GM18861 (cell line): ENCODE results near the gene LDLRAD4.

Experiments
- ATAC-seq: cut with Tn5 transposase; IDR thresholded peaks from one replicate; pipeline ENCODE4 v1.9.1; 2021; ENCODE audit not compliant: unreplicated experiment

Gene LDLRAD4

GRCh38 chr18:13496691-13497281, 278.2 kb downstream of the LDLRAD4 start:
- no peak for ATAC-seq

DNA sequence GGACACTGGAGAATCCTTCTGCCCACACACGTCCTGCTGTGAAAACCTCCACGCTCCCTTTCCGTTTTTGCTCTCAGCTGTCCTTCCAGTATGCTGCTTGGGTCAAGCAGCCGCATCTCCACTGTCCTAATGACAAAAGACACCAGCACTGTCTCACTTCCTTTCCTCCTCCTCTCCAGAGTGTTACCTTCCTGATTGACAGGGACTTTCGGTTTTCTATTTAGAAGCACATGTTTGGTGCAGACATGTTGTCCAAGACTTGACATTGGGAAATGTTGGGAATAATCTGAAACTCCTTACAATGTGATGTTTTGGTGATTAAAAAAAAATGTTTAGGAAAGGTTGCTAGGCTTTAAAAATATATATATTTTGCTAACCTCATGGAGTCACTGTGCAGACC, 281.2 kb downstream of the LDLRAD4 start:
- no peak for ATAC-seq

GRCh38 chr18:13500227-13500865, 281.8 kb downstream of the LDLRAD4 start:
- ATAC-seq = no peak

DNA sequence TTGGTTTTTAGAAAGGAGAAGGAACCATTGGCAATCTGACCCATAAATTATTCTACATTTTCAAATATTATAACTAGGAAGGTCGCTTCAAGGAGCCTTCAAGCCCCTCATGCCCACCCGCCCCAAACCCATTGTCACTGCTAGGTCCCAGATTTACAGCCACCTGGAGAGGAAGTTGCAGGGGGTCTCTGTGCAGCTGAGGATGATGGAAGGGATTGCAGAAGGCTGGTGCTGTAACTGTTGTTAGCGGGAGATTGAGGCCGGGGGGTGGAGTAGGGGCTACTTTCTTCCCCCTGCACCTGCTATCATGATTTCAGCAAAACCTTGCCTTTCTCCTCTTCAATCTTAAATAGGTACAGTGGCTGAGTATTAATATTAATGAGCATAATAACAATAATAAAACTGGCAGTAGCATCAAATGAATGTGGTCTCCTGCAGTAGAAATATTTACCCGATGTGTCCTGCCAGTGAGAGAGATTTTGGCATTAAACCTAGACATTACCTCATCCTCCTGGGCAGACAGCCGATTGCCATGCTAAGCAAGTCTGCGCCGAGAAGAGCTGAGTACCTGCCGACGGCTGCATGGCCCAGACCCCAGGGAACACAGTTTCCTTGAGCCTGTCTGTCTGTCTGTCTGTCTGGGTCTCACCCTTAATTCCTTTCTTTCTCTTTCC, 282.4 kb downstream of the LDLRAD4 start:
- ATAC-seq = no peak

- ATAC-seq = no peak
Measured at GRCh38 chr18:13501543-13501887, 283.0 kb downstream of the LDLRAD4 start.

DNA sequence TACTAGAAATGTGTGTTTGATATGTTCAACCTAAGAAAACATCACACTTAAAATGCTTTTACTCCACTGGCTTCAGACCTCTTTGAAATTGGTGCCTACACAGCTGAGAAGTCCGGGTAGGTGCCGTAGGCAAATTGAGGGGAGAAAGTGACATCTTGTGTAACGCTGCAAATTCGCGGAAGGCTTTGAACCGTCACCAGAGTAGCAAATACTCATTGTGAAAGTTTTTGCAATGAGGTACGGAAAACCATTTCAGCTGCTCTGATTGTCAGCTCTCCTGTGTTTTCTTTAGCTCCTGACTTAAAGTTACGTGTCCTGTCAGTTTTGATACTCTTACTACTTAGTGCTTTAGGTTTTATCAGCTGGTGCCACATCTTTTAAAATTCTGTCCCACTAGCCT, 283.3 kb downstream of the LDLRAD4 start:
- ATAC-seq = peak; percentile 98

DNA sequence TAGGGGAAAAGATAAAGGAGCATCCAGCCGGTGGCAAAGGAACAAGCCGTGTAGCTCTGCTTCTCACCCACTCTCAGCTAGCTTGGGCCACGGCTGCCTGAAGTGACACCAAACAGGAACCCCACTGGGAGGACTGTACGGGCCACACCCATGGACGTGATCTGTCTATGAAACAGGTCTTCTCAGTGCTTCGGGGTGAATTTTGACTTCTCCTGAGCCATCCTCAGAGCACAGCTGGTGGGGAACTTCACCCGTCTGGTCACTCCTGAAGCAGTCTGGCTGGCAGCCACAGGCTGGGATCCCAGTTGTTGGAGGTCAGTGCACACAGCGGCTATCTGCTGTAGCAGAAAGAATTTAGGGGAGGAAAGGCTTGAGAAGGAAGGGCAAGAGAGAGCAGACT, 284.0 kb downstream of the LDLRAD4 start:
- no peak for ATAC-seq

DNA sequence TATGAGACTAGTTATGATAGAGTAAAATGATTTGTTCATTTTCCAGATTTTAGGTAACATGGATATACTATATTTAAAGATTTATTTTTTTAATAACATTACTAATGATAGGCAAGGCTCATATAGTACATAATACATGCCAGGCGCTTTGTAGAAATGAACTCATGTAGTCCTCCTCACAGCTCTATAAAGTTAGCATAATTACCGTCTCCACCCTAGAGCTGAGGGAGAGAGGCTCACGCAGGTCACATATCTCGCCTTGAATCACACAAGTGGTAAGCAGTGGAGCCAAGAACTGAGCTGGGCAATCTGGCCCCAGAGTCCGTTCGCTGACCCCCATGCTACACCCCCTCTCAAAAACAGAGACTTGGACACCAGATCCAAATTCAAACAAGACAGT, 285.3 kb downstream of the LDLRAD4 start:
- no peak for ATAC-seq

GRCh38 chr18:13505780-13506345, 287.3 kb downstream of the LDLRAD4 start:
- ATAC-seq = no peak

- no peak for ATAC-seq
Measured at GRCh38 chr18:13510594-13510993, 292.0 kb downstream of the LDLRAD4 start.

DNA sequence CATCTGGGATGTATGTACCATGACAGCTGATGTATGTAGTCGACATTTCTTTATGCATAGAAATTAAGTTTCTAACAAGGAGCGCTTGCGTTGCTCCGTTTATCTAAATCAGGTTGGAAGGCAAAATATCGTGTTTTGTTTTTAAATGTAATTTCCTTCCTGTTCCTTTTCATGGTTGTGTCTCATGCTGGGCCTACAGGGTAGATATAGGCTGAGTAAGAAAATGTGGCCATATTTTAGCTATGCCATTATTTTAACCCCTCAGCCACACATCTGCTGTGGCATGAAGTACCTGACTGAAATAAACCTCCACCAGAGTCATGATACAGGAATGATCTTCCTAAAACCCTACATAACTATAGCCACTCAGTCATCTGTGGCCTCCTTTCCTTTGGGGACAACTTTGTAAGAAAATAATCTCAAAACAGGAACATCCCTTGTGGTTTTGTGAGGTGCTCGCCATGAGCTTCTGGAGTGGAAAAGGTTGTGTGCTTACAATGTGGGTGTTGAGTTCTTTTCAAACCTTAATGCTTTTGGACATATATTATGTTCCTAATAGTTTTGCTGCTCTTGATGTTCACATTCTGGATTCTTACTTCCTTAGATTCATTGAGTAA, 293.5 kb downstream of the LDLRAD4 start:
- ATAC-seq = no peak

DNA sequence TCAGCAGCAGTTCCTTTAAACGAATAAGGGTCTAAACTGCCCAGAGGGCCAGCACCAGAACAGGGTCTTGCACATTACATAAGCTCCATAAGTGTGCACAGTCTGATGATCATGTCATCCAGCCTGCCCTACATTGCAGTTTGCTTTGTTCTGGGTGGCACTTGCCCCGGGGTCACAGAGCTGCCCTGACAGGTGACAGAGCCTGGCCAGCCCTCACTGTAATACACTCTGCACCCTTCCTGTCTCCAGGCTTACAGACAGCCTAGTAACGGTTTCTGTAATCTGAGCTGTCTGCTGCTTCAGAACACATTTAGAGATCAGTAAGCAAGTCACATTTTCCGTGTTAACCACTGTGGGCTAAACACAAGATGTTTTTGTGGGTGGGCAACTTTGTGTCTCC, 294.5 kb downstream of the LDLRAD4 start:
- ATAC-seq = no peak

DNA sequence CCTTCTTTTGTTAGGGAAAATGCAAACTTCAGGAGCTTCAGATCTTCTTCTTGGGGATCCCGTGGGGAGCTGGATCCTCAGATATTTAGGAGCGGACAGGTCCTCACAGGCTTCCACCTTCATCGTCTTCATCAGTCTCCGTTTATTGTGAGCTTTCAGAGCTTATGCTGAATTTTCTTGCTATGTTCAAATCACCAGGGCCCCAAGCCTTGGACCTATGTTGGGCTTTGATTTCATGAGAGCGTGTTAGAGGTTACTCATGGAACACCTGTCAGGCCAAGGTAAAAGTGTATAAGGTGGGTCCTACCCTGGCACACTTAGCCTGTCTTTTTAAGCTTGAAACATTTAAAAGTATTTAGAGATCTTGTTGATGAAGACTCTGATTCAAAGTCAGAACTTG, 294.9 kb downstream of the LDLRAD4 start:
- no peak for ATAC-seq

GRCh38 chr18:13514558-13514957, 296.0 kb downstream of the LDLRAD4 start:
- ATAC-seq = no peak

DNA sequence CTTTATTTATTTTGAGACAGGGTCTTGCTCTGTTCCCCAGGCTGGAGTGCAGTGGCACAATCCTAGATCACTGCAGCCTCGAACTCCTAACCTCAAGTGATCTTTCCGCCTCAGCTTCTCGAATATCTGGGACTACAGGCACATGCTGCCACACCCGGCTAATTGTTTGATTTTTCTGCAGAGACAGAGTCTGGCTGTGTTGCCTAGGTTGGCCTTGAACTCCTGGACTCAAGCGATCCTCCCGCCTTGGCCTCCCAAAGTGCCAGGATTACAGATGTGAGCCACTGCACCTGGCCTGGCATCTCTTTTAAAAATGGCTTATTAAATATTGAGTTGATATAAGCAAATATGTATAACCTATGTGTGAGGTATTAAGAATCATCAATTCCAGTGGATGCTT, 298.3 kb downstream of the LDLRAD4 start:
- ATAC-seq = no peak

DNA sequence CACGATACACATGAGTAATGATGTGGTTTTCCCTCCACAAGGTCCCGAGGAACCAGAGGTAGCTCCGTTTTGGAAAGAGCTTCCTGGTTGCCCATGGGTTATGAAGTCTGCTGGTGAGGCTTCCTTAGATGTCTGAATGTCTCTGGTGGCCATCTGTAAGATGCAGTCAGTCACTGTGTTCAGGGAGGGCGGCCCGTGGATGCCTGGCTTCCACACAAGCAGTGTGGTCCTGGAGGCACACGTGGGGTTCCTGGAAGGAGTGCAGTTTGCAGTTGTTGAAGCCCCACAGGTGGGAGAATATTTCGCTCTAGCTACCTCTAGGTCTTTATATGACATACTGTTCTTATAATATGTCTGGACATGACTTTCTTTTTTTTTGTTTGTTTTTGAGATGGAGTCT, 298.8 kb downstream of the LDLRAD4 start:
- ATAC-seq = no peak

- no peak for ATAC-seq
Measured at GRCh38 chr18:13518382-13518781, 299.8 kb downstream of the LDLRAD4 start.

GRCh38 chr18:13520306-13520705, 301.7 kb downstream of the LDLRAD4 start:
- ATAC-seq = no peak

DNA sequence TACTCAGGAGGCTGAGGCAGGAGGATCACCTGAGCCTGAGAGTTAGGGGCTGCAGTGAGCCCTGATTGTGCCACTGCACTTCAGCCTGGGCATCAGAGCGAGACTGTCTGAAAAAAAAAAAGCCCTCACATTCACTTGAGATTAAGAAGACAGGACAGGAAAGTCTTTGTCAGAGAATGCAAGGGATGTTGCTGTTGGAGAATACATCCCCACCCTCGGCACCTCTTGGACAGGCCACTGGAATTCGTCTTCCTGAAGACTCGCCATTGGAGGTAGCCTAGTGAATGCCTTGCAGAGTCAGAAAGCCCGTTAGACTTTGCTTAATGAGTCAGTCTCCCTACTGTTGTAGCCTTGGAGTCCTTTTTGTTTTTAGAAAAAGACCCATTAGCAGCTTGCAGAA, 302.2 kb downstream of the LDLRAD4 start:
- no peak for ATAC-seq

GRCh38 chr18:13521418-13521817, 302.9 kb downstream of the LDLRAD4 start:
- no peak for ATAC-seq

GRCh38 chr18:13522256-13522655, 303.7 kb downstream of the LDLRAD4 start:
- no peak for ATAC-seq
